Measurements from ENCODE around the gene PRKAB1. TPM values are rescaled to one million over a fixed set of nuclear protein-coding genes. Genes with fewer than 3 reads are reported as not detected.

PRKAB1 gene
- total RNA-seq, 1 experiment from 2014 or later = 32.3 TPM

- no peak for TF ChIP-seq KAT7 (CRISPR knock-in tag; IDR thresholded peaks at IDR 0.05; ENCODE audit: borderline replicate concordance)
- no peak for TF ChIP-seq OVOL2 (CRISPR knock-in tag; IDR thresholded peaks at IDR 0.05; ENCODE audit: borderline replicate concordance)
- TF ChIP-seq USF1 (CRISPR knock-in tag; IDR thresholded peaks at IDR 0.05) = no peak
- TF ChIP-seq ERG (CRISPR knock-in tag; IDR thresholded peaks at IDR 0.05) = no peak
- TF ChIP-seq ELF4 (CRISPR knock-in tag; IDR thresholded peaks at IDR 0.05; ENCODE audit: low read depth) = no peak
- TF ChIP-seq FOXP1 (CRISPR knock-in tag; IDR thresholded peaks at IDR 0.05; ENCODE audit: borderline replicate concordance) = no peak
Observed at GRCh38 chr12:119687879-119688278, 19.9 kb downstream of the PRKAB1 start (continued).

- DNase-seq (ENCODE audit: low spot score) (no peak), ATAC-seq (no peak)
- POLR2A ChIA-PET = no interaction called here
- H3K4me3 Mint-ChIP-seq = no peak overlapping the region
- H3K27ac Mint-ChIP-seq = no peak overlapping the region
- no peaks in the 10 kb centered on the region for H3K9me3 Mint-ChIP-seq
- no peaks in the 10 kb centered on the region for H3K27me3 Mint-ChIP-seq (ENCODE audit: low read depth)
- CTCF ChIA-PET = no interaction called here
- peaks cover 55% of the 10 kb centered on the region for H3K36me3 Mint-ChIP-seq
- no peak for TF ChIP-seq CDX4 (CRISPR knock-in tag; IDR thresholded peaks at IDR 0.05; ENCODE audit: borderline replicate concordance)
- TF ChIP-seq GABPB1 (CRISPR knock-in tag; IDR thresholded peaks at IDR 0.05) = no peak
- no peak for TF ChIP-seq STAT6 (CRISPR knock-in tag; conservative IDR thresholded peaks at IDR 0.05; ENCODE audit: low read depth)
- TF ChIP-seq ATF6 (CRISPR knock-in tag; IDR thresholded peaks at IDR 0.05) = no peak
- peaks cover 2% of the 10 kb centered on the region; the same call in 1 of the 2 replicates for H3K4me1 Mint-ChIP-seq
Observed at GRCh38 chr12:119689935-119690500, 22.1 kb downstream of the PRKAB1 start.

- Mint-ChIP-seq H3K36me3 (peaks cover 48% of the 10 kb centered on the region), H3K9me3 (no peaks in the 10 kb centered on the region), H3K4me3 (no peak overlapping the region), H3K27ac (no peak overlapping the region), H3K4me1 (peaks cover 2% of the 10 kb centered on the region; the same call in 1 of the 2 replicates), H3K27me3 (ENCODE audit: low read depth) (no peaks in the 10 kb centered on the region)
- DNase-seq (ENCODE audit: low spot score) (no peak), ATAC-seq (peak; percentile 20; the same call in 1 of the 2 replicates)
- POLR2A ChIA-PET = no interaction called here
- CTCF ChIA-PET = no interaction called here
- TF ChIP-seq SMAD4 (CRISPR knock-in tag; IDR thresholded peaks at IDR 0.05) (no peak), STAT6 (CRISPR knock-in tag; conservative IDR thresholded peaks at IDR 0.05; ENCODE audit: low read depth) (no peak), FOXJ3 (CRISPR knock-in tag; IDR thresholded peaks at IDR 0.05; ENCODE audit: borderline replicate concordance) (no peak), CDX4 (CRISPR knock-in tag; IDR thresholded peaks at IDR 0.05; ENCODE audit: borderline replicate concordance) (no peak), ZNF512 (CRISPR knock-in tag; IDR thresholded peaks at IDR 0.05; ENCODE audit: borderline replicate concordance) (no peak), TCF7 (CRISPR knock-in tag; IDR thresholded peaks at IDR 0.05; ENCODE audit: low read depth) (no peak), GRHL2 (CRISPR knock-in tag; IDR thresholded peaks at IDR 0.05; ENCODE audit: insufficient replicate concordance, severe bottlenecking) (no peak), USF2 (CRISPR knock-in tag; IDR thresholded peaks at IDR 0.05) (no peak), CREB1 (CRISPR knock-in tag; IDR thresholded peaks at IDR 0.05) (no peak)
Observed at GRCh38 chr12:119691202-119691810, 23.4 kb downstream of the PRKAB1 start.
